Measurements from ENCODE around the gene CSPG5. TPM values are rescaled to one million over a fixed set of nuclear protein-coding genes. Genes with fewer than 3 reads are reported as not detected.

The CSPG5 gene
- total and polyA plus RNA-seq, 4 donors: 0.33 to 7.0 (median 0.65) TPM

GRCh38 chr3:47536967-47537366, 41.7 kb downstream of the CSPG5 start:
- no peak overlapping the region for H3K4me3 ChIP-seq (ENCODE audit: low read length in 2 of 2)
- ATAC-seq (ENCODE audit: low FRiP score) (no peak), DNase-seq (peak in 1 of 2 donors; percentile 11)
- H3K4me1 ChIP-seq (ENCODE audit: control insufficient read depth in 1 of 2, insufficient read depth in 2 of 2, low read length in 2 of 2): no peaks in the 10 kb centered on the region
- no peaks in the 10 kb centered on the region for H3K36me3 ChIP-seq (ENCODE audit: control insufficient read depth in 1 of 2, insufficient read depth in 2 of 2, low read length in 1 of 2)
- H3K27ac ChIP-seq (ENCODE audit: low read depth in 1 of 2, low read length in 2 of 2): no peak overlapping the region
- no peaks in the 10 kb centered on the region for H3K9me3 ChIP-seq (ENCODE audit: control insufficient read depth, low read length)
- no peaks in the 10 kb centered on the region for H3K27me3 ChIP-seq (ENCODE audit: control insufficient read depth in 1 of 2, insufficient read depth in 2 of 2, low read length in 1 of 2)
- 91 to 97% methylated on average over 6 of the region's 6 CpGs for WGBS, 2 donors
- intact Hi-C loops (cut with DNase I): no loop called here

- intact Hi-C loops (cut with DNase I): no loop called here
- H3K4me1 ChIP-seq (ENCODE audit: control insufficient read depth in 1 of 2, insufficient read depth in 2 of 2, low read length in 2 of 2): no peaks in the 10 kb centered on the region
- no peak overlapping the region for H3K27ac ChIP-seq (ENCODE audit: low read depth in 1 of 2, low read length in 2 of 2)
- no peaks in the 10 kb centered on the region for H3K9me3 ChIP-seq (ENCODE audit: control insufficient read depth, low read length)
- ATAC-seq (ENCODE audit: low FRiP score) (no peak), DNase-seq (peak in 1 of 2 donors; percentile 6)
- WGBS, 2 donors: 92 to 93% methylated on average over 19 of the region's 19 CpGs
- H3K27me3 ChIP-seq (ENCODE audit: control insufficient read depth in 1 of 2, insufficient read depth in 2 of 2, low read length in 1 of 2): no peaks in the 10 kb centered on the region
- no peaks in the 10 kb centered on the region for H3K36me3 ChIP-seq (ENCODE audit: control insufficient read depth in 1 of 2, insufficient read depth in 2 of 2, low read length in 1 of 2)
- H3K4me3 ChIP-seq (ENCODE audit: low read length in 2 of 2): no peak overlapping the region
Observed at GRCh38 chr3:47536221-47536891, 42.3 kb downstream of the CSPG5 start.

- ATAC-seq (ENCODE audit: low FRiP score) (no peak), DNase-seq (peak in 1 of 2 donors; percentile 10)
- Histone ChIP-seq H3K27ac (ENCODE audit: low read depth in 1 of 2, low read length in 2 of 2) (no peak overlapping the region), H3K4me3 (ENCODE audit: low read length in 2 of 2) (no peak overlapping the region), H3K9me3 (ENCODE audit: control insufficient read depth, low read length) (no peaks in the 10 kb centered on the region), H3K4me1 (ENCODE audit: control insufficient read depth in 1 of 2, insufficient read depth in 2 of 2, low read length in 2 of 2) (no peaks in the 10 kb centered on the region), H3K36me3 (ENCODE audit: control insufficient read depth in 1 of 2, insufficient read depth in 2 of 2, low read length in 1 of 2) (no peaks in the 10 kb centered on the region), H3K27me3 (ENCODE audit: control insufficient read depth in 1 of 2, insufficient read depth in 2 of 2, low read length in 1 of 2) (no peaks in the 10 kb centered on the region)
- 79 to 86% methylated on average over 5 of the region's 5 CpGs for WGBS, 2 donors
- intact Hi-C loops (cut with DNase I): no loop called here
Observed at GRCh38 chr3:47533996-47534454, 44.6 kb downstream of the CSPG5 start.

- DNase-seq (no peak), ATAC-seq (ENCODE audit: low FRiP score) (no peak)
- H3K27me3 ChIP-seq (ENCODE audit: control insufficient read depth in 1 of 2, insufficient read depth in 2 of 2, low read length in 1 of 2): no peaks in the 10 kb centered on the region
- H3K4me3 ChIP-seq (ENCODE audit: low read length in 2 of 2): no peak overlapping the region
- no peaks in the 10 kb centered on the region for H3K36me3 ChIP-seq (ENCODE audit: control insufficient read depth in 1 of 2, insufficient read depth in 2 of 2, low read length in 1 of 2)
- no peak overlapping the region for H3K27ac ChIP-seq (ENCODE audit: low read depth in 1 of 2, low read length in 2 of 2)
- no peaks in the 10 kb centered on the region for H3K4me1 ChIP-seq (ENCODE audit: control insufficient read depth in 1 of 2, insufficient read depth in 2 of 2, low read length in 2 of 2)
- intact Hi-C loops (cut with DNase I): no loop called here
- no peaks in the 10 kb centered on the region for H3K9me3 ChIP-seq (ENCODE audit: control insufficient read depth, low read length)
- WGBS, 2 donors: 79 to 81% methylated on average over 2 of the region's 2 CpGs
Observed at GRCh38 chr3:47533481-47533880, 45.2 kb downstream of the CSPG5 start.

- no peak overlapping the region for H3K4me3 ChIP-seq (ENCODE audit: low read length in 2 of 2)
- no peaks in the 10 kb centered on the region for H3K4me1 ChIP-seq (ENCODE audit: control insufficient read depth in 1 of 2, insufficient read depth in 2 of 2, low read length in 2 of 2)
- 84 to 87% methylated on average over 6 of the region's 6 CpGs for WGBS, 2 donors
- no peaks in the 10 kb centered on the region for H3K9me3 ChIP-seq (ENCODE audit: control insufficient read depth, low read length)
- no peaks in the 10 kb centered on the region for H3K36me3 ChIP-seq (ENCODE audit: control insufficient read depth in 1 of 2, insufficient read depth in 2 of 2, low read length in 1 of 2)
- ATAC-seq (ENCODE audit: low FRiP score) (no peak), DNase-seq (no peak)
- H3K27ac ChIP-seq (ENCODE audit: low read depth in 1 of 2, low read length in 2 of 2): no peak overlapping the region
- no peaks in the 10 kb centered on the region for H3K27me3 ChIP-seq (ENCODE audit: control insufficient read depth in 1 of 2, insufficient read depth in 2 of 2, low read length in 1 of 2)
- intact Hi-C loops (cut with DNase I): loop anchor here (10.0 kb wide), 1 partner anchor 137 kb away; no protein-coding TSS in a partner anchor
Observed at GRCh38 chr3:47527952-47528725, 50.5 kb downstream of the CSPG5 start.

GRCh38 chr3:47525617-47526016, 53.0 kb downstream of the CSPG5 start:
- H3K4me1 ChIP-seq (ENCODE audit: control insufficient read depth in 1 of 2, insufficient read depth in 2 of 2, low read length in 2 of 2): no peaks in the 10 kb centered on the region
- intact Hi-C loops (cut with DNase I): loop anchor here (10.0 kb wide), 1 partner anchor 139 kb away; no protein-coding TSS in a partner anchor

GRCh38 chr3:47523310-47524073, 55.2 kb downstream of the CSPG5 start:
- DNase-seq (no peak), ATAC-seq (ENCODE audit: low FRiP score) (no peak)
- WGBS, 2 donors: 57 to 61% methylated on average over 4 of the region's 4 CpGs
- H3K9me3 ChIP-seq (ENCODE audit: control insufficient read depth, low read length): no peaks in the 10 kb centered on the region
- intact Hi-C loops (cut with DNase I): loop anchor here (5.0 to 10.0 kb wide), 2 partner anchors 141 to 264 kb away; no protein-coding TSS in a partner anchor
- no peaks in the 10 kb centered on the region for H3K36me3 ChIP-seq (ENCODE audit: control insufficient read depth in 1 of 2, insufficient read depth in 2 of 2, low read length in 1 of 2)
- no peaks in the 10 kb centered on the region for H3K27me3 ChIP-seq (ENCODE audit: control insufficient read depth in 1 of 2, insufficient read depth in 2 of 2, low read length in 1 of 2)
- no peak overlapping the region for H3K4me3 ChIP-seq (ENCODE audit: low read length in 2 of 2)
- H3K27ac ChIP-seq (ENCODE audit: low read depth in 1 of 2, low read length in 2 of 2): no peak overlapping the region
- no peaks in the 10 kb centered on the region for H3K4me1 ChIP-seq (ENCODE audit: control insufficient read depth in 1 of 2, insufficient read depth in 2 of 2, low read length in 2 of 2)

More at GRCh38 chr3:47525617-47526016, 53.0 kb downstream of the CSPG5 start:
- WGBS, 2 donors: 82 to 90% methylated on average over 4 of the region's 4 CpGs
- Histone ChIP-seq H3K36me3 (ENCODE audit: control insufficient read depth in 1 of 2, insufficient read depth in 2 of 2, low read length in 1 of 2) (no peaks in the 10 kb centered on the region), H3K9me3 (ENCODE audit: control insufficient read depth, low read length) (no peaks in the 10 kb centered on the region), H3K27ac (ENCODE audit: low read depth in 1 of 2, low read length in 2 of 2) (no peak overlapping the region), H3K4me3 (ENCODE audit: low read length in 2 of 2) (no peak overlapping the region), H3K27me3 (ENCODE audit: control insufficient read depth in 1 of 2, insufficient read depth in 2 of 2, low read length in 1 of 2) (no peaks in the 10 kb centered on the region)
- ATAC-seq (ENCODE audit: low FRiP score) (no peak), DNase-seq (no peak)

- H3K36me3 ChIP-seq (ENCODE audit: control insufficient read depth in 1 of 2, insufficient read depth in 2 of 2, low read length in 1 of 2): no peaks in the 10 kb centered on the region
- peak; percentile 87 for DNase-seq
- 32 to 33% methylated on average over 15 of the region's 15 CpGs for WGBS, 2 donors
- H3K4me1 ChIP-seq (ENCODE audit: control insufficient read depth in 1 of 2, insufficient read depth in 2 of 2, low read length in 2 of 2): no peaks in the 10 kb centered on the region
- no peak overlapping the region for H3K27ac ChIP-seq (ENCODE audit: low read depth in 1 of 2, low read length in 2 of 2)
- H3K9me3 ChIP-seq (ENCODE audit: control insufficient read depth, low read length): no peaks in the 10 kb centered on the region
- intact Hi-C loops (cut with DNase I): loop anchor here (1.0 to 10.0 kb wide), 3 partner anchors 142 to 267 kb away; no protein-coding TSS in a partner anchor
- H3K4me3 ChIP-seq (ENCODE audit: low read length in 2 of 2): no peak overlapping the region
- H3K27me3 ChIP-seq (ENCODE audit: control insufficient read depth in 1 of 2, insufficient read depth in 2 of 2, low read length in 1 of 2): no peaks in the 10 kb centered on the region
- ATAC-seq (ENCODE audit: low FRiP score): peak; percentile 95
Observed at GRCh38 chr3:47522082-47522987, 56.3 kb downstream of the CSPG5 start.
